ENCODE results near the gene CRAT.

The CRAT gene

DNA sequence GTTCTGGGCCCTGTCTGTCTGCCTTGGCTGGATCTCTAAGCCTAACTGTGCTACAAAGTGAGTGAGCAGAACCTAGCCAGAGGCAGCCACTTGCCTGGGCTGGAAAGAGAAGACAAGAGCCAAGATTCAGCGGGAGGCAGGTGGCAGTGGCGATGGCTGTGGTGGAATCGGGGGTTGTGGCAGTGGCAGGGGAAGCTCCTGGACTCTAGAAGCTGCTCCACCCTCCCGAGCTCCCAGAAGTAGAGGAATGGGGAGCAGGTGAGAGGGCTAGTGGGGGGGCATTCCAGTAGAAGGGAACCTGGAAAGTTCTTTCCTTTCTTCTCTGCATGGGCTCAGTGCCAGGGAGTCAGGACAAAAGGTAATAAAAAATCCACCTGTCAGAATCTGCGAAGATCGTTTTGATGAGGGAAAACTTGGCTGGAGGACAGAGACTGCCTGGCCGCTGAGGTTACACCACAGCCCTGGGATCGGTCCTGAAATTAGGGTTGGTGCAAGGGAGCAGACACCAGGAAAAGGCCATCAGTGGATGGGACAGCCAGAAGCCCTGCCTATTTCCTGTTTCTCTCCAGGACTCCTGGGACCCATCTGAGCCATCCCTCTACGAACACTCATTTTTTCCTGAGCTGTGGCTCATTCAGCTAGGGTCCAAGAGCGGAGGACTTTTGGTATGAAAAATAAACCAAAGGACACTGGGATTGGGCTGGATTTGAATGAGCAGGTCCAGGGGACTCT is 1.6 kb downstream of the CRAT start:
- no peak for DNase-seq

DNA sequence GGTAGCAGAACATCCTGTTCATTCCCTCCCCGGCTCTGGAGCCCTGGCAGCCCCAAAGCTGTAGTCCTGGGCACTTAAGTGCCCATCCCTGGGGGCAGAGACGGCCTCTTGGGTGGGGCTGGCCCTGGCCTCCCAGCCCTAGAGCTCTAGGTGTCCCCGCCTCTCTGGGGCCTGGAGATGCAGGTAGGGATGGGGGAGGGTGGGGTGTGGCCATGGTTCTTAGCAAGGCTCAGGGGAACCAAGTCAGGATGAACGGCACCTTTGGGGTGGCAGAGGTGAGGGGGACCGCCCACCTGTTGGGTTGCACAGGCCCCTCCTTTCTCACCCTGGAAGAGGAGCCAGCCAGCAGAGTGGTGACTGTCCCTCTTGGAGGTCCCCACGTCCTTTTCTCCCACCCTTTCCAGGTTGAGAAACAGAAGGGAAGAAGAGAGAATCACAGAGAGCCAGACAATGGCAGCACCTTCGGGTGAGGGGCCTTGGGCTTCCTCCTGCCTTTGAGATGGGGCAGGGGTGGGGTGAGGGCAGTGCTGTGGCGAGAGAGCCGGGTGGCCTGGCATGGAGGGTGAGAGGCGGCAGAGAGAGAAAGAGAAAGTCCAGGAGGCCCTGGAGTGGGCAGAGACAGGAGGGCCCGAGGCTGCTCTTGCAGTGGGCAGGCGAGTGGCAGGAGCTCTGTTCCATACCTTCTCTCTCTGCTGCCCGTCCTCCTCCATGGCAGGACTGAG is 2.3 kb downstream of the CRAT start:
- no peak for DNase-seq

DNA sequence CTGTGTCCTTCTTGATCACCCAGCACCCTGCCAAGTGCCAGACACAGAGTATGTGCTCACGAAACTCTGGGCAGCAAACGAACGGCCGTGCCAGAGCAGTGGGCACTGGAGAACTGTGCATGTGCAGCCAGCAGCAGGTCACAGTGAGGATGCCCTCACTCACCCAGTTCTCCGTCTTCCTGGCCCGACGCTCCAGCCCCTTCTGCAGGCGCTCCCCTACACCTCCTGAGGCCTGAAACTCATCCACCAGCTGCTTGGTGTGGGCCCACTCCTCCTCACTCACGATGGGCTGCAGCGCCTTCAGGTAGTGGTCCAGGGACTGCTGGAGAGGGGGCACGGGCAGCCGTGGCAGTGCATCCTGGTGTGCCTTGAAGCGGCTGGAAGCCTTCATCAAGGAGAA is 2.9 kb downstream of the CRAT start:
- DNase-seq: no peak

DNA sequence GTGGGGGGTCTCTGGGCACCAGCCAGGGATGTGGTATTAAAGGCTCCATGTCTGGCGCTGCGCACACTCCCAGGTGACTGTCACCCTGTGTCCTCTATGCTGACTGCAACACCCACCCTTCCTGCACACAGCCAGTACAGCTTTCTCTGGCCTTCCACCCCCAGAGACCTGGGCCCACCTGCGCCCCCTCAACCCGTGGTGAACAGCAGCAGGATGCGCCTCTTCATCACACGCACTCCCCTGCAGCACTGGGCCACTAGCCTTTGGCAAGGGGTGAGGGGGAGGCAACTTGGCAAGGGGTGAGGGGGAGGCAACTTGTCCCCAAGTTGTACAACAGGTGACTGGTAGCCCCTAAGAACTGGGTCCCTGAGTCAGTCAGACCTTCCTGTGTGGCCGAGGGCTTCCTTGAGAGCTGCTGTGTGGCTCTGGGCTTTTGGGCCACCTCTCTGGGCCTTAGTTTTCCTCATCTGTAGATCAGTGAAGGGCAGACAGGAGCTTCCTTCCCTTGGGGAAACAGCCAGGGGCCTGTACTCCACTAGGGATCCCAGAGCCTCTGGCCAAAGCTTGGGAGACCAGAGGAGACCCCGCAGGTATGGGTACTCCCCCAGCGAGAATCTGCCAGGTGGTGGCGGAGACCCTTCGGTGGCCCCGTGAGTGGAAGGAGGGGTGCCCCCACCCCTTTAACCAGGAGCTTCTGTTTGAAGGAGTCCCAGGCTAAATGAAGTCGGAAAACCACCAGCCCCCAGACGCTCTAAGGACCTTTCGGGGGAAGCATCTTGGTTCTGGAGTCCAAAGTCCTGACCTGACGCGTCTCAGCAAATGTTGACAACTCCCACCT is 4.5 kb downstream of the CRAT start:
- DNase-seq: no peak

DNA sequence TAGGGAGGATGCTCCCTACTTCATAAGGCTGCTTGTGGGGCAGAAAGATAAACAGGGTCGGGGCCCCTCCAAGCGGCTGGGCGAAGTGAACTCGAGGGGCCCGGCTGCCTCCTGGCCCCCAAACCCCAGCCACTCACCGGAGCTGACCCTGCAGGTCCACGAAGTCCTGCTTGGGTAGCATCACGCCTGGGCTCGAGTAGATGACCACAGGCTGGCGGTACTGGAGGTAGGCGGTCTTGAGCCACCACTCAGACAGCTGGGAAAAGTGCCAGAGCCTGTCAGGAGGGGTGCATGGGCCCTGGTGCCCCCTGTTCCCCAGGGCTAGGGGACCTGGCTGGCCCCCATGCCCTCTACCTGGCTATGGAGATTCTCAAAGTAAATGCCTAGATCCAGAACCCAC is 6.5 kb downstream of the CRAT start:
- no peak for DNase-seq

- DNase-seq: no peak
These were observed 7.0 kb downstream of the CRAT start for GRCh38 chr9:129103595-129103965.

- DNase-seq: no peak
These were observed 7.6 kb downstream of the CRAT start for GRCh38 chr9:129102791-129103594.

- DNase-seq: no peak
These were observed 8.5 kb downstream of the CRAT start for GRCh38 chr9:129102095-129102525.

DNA sequence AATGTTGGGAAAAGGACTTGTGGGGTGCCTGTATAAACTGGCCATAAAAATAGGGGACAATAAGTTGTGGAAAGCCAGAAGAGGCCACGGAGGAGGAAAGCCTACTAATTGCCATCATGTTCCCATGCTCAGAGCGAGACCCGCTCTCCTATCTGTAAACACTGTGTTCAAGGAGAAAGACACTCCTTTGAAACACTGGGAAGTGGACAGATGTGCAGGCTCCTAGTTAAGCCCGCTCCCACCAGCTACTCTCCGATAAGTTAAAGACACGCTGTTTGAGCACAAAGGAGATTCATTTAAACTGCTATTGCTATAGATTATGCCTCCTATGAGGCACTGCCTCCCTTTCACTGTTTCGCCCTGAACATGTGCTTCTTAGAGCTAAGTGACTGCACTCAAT is 9.3 kb downstream of the CRAT start:
- no peak for DNase-seq

DNA sequence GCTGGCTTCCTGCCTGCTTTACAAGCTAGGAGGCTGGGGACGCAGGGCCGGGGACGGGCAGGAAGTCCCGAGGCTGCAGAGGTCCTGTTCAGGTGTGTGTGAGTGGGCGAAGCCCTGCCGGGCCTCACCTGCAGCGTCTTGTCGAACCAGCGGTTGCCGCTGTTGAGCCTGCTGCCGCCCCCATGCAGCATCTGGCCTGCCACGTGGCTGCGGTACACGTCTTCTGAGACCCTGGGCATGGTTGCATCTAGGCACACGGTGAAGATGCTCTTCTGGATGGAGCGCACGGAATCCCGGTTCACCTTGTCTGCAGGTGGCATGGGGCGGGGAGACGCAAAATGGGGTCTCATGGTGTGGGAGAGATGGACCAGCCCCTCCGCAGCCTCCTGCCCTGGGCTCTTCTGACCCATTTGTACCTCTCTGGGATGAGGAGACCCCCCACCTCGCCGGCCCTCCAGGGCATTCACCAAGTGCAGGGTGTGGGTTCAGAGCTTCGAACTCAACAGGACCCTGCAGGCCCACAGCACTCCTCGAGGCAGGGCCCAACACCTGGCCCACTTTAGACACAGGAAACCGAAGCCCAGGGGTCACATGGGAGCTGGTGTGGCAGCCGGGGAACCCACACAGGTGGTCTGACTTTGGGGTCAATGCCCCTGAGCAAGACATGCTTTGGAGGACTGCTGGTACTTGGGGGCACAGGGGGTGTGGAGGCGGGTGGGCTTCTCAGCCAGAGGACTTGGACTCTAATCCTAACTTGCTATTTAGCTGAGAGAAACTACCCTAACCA is 10.0 kb downstream of the CRAT start:
- DNase-seq: no peak

DNA sequence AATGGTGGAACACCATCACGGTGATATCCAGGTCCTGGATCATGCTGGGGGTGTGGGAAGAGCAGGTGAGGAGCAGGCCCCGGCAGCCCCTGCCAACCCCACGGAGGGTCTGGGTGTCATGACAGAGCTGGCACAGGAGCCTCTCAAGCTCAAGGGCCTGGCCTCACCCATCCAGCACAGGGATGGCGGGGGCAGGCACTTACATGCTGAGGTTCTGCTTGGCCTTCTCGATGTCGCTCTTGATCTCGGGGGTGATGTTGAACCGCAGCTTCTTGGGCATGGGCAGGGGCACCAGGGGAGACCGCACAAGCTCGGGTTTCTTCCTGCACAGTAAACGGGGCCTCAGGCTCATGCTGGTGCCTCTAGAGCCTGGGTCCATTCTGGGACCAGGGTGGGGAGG is 12.3 kb downstream of the CRAT start:
- DNase-seq: no peak

GRCh38 chr9:129097671-129098306 is 12.8 kb downstream of the CRAT start:
- no peak for DNase-seq

DNA sequence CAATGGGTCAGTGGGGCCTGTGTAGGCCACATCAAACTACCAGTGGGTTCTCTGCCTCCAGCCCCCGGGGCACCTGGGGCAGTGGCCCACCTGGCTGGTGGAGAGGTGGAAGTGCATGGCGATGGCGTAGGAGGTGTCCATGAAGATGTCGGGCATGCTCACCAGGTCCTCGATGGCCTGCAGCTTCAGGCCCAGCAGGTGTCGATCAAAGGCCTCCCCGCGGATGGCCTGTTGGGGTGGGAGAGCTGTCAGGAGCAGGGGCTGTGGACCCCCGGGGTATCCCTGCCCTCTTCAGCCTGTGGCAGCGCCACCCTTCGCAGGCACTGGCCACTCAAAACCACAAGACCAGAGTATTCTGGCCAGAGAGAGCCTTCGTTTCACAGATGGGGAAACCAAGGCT is 14.7 kb downstream of the CRAT start:
- DNase-seq: no peak

DNA sequence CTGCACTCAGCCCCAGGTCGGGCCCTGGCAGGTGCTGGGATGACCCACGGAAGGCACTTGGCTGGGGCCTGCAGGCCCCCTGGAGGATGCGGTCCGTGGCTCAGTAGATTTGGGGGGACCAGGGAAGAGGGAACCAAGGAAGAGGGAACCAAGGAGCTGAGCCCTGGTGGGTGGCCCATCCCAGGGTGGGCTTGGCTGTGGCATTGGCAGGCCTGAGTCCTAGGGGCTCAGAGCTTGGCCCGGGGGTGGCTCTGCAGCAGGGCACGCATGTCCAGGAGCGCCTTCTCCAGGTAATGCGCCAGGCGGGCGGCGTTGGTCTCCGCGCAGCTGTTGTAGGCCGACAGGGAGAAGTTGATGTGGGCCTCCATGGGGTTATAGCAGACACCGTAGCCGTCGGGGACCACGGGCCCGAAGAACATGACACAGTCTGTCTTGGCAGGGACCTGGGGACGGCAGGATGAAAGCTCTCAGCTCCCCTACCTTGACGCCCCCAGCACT is 15.4 kb downstream of the CRAT start:
- DNase-seq: no peak

GRCh38 chr9:129094387-129095169 is 16.0 kb downstream of the CRAT start:
- no peak for DNase-seq

- no peak for DNase-seq
These were observed 16.8 kb downstream of the CRAT start for GRCh38 chr9:129093602-129094386.

GRCh38 chr9:129089246-129089645 is 21.3 kb downstream of the CRAT start:
- DNase-seq: no peak

GRCh38 chr9:129084087-129084486 is 26.5 kb downstream of the CRAT start:
- DNase-seq: no peak

GRCh38 chr9:129081388-129081904 is 29.1 kb downstream of the CRAT start:
- no peak for DNase-seq
